Chondrocyte (in vitro differentiated cells): ENCODE results near the gene SRGN. TPM values are rescaled to one million over a fixed set of nuclear protein-coding genes. Genes with fewer than 3 reads are reported as not detected.

Experiments used
- DNase-seq: peaks from one replicate; pipeline ENCODE4 v3.0.0; 2021; ENCODE audit warnings: mixed read lengths, low spot score
- H3K27ac Mint-ChIP-seq: one replicate; pipeline ENCODE4 v1.8.0; 2021; ENCODE audit warnings: mild to moderate bottlenecking, moderate library complexity, mixed read lengths; ENCODE audit not compliant: unreplicated experiment
- H3K27me3 Mint-ChIP-seq: 2 replicates; pipeline ENCODE4 v1.8.0; 2021; ENCODE audit warnings: low read depth, mixed read lengths
- H3K36me3 Mint-ChIP-seq: 2 replicates; pipeline ENCODE4 v1.8.0; 2021; ENCODE audit warnings: low read depth, mixed read lengths
- H3K4me1 Mint-ChIP-seq: 2 replicates; pipeline ENCODE4 v1.8.0; 2021; ENCODE audit warnings: low read depth, mild to moderate bottlenecking, mixed read lengths
- H3K4me3 Mint-ChIP-seq: one replicate; pipeline ENCODE4 v1.8.0; 2021; ENCODE audit warnings: mild to moderate bottlenecking, moderate library complexity, mixed read lengths; ENCODE audit not compliant: unreplicated experiment
- H3K9me3 Mint-ChIP-seq: 2 replicates; pipeline ENCODE4 v1.8.0; 2021; ENCODE audit warnings: low read depth, mixed read lengths
- total RNA-seq: library from RNA; stranded (reverse); gene quantifications from 3 replicates; pipeline ENCODE4 v1.2.1, GENCODE V29; 2021
- TF ChIP-seq, protein P1 (sequence below): fragments of 200-600 bp; sonication (generic); IDR thresholded peaks from 2 replicates; pipeline ENCODE4 v1.5.0; 2021; ENCODE audit warnings: antibody characterized with exemption, mild to moderate bottlenecking, moderate library complexity

The SRGN gene
- total RNA-seq, 1 donor from 2014 or later: 16.0 TPM

DNA sequence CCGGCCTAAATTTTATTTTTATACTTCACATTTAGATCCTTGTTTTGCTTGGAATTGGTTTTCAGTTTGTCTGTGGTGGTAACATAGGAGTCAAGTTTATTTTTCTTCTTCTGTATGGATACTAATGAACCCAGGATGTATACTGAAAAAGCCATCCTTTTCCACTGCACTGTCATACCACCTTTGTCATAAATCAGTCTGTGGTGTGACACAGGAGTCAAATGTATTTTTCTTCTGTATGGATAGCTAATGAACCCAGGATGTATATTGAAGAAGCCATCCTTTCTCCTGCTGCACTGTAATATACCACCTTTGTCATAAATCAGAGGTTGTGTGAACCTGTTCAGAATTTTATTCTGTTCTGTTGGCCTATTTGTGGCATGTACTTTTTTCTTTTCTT is 57.4 kb downstream of the SRGN start:
- no peak overlapping the region for H3K4me3 Mint-ChIP-seq
- H3K27ac Mint-ChIP-seq: no peak overlapping the region
- H3K4me1 Mint-ChIP-seq: peaks cover 8% of the 10 kb centered on the region
- no peaks in the 10 kb centered on the region for H3K27me3 Mint-ChIP-seq
- TF ChIP-seq, protein P1, sequence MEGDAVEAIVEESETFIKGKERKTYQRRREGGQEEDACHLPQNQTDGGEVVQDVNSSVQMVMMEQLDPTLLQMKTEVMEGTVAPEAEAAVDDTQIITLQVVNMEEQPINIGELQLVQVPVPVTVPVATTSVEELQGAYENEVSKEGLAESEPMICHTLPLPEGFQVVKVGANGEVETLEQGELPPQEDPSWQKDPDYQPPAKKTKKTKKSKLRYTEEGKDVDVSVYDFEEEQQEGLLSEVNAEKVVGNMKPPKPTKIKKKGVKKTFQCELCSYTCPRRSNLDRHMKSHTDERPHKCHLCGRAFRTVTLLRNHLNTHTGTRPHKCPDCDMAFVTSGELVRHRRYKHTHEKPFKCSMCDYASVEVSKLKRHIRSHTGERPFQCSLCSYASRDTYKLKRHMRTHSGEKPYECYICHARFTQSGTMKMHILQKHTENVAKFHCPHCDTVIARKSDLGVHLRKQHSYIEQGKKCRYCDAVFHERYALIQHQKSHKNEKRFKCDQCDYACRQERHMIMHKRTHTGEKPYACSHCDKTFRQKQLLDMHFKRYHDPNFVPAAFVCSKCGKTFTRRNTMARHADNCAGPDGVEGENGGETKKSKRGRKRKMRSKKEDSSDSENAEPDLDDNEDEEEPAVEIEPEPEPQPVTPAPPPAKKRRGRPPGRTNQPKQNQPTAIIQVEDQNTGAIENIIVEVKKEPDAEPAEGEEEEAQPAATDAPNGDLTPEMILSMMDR: no peak
- H3K36me3 Mint-ChIP-seq: no peaks in the 10 kb centered on the region
- no peaks in the 10 kb centered on the region for H3K9me3 Mint-ChIP-seq
- no peak for DNase-seq

DNA sequence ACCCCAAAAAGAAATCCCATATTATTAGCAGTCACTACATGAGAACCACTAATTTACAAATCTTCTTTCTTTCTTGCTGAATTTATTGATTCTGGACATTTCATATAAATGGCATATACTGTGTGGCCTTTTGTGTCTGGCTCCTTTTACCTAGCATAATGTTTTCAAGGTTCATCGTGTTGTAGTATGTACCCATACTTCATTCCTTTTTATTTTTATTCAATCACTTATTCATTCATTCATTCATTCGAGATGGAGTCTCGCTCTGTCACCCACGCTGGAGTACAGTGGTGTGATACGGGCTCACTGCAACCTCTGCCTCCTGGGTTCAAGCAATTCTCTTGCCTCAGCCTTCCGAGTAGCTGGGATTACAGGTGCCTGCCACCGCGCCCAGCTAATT is 58.0 kb downstream of the SRGN start:
- DNase-seq: no peak
- no peaks in the 10 kb centered on the region for H3K36me3 Mint-ChIP-seq
- H3K4me3 Mint-ChIP-seq: no peak overlapping the region
- TF ChIP-seq, protein P1: no peak
- no peaks in the 10 kb centered on the region for H3K9me3 Mint-ChIP-seq
- H3K27me3 Mint-ChIP-seq: no peaks in the 10 kb centered on the region
- H3K27ac Mint-ChIP-seq: no peak overlapping the region
- peaks cover 8% of the 10 kb centered on the region for H3K4me1 Mint-ChIP-seq

DNA sequence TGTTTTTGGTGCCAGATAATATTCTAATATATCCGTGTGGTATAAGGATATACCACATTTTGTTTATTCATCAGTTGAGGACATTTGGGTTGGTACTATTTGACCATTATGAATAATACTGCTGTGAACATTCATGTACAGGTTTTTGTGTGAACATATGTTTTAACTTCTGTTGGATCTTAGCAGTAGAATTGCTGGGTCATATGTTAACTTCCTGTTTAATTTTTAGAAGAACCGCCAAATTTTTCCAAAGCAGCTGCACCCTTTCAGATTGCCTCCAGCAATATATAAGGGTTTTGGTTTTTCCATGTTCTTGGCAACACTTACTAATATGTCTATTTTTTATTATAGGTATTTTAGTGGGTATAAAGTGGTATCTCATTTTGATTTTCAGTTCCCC is 58.9 kb downstream of the SRGN start:
- H3K4me1 Mint-ChIP-seq: peaks cover 8% of the 10 kb centered on the region
- H3K27me3 Mint-ChIP-seq: no peaks in the 10 kb centered on the region
- H3K4me3 Mint-ChIP-seq: no peak overlapping the region
- H3K9me3 Mint-ChIP-seq: no peaks in the 10 kb centered on the region
- no peak overlapping the region for H3K27ac Mint-ChIP-seq
- no peaks in the 10 kb centered on the region for H3K36me3 Mint-ChIP-seq
- DNase-seq: no peak
- TF ChIP-seq, protein P1: no peak

DNA sequence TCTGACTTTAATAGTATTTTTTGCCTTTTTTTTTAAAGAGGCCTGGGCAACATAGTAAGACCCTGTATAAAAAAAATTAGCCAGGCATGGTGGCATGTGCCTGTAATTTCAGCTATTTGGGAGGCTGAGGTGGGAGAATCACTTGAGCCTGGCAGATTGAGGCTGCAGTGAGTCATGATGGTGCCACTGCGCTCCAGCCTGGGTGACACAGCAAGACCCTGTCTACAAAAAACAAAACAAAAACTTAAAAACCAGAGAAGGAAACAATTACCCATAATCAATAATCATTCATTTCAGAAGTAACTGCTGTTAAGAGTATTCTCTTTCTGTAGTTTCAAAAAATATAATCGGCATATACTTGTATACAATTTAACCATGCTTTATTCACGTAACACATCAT is 64.1 kb downstream of the SRGN start:
- no peaks in the 10 kb centered on the region for H3K9me3 Mint-ChIP-seq
- no peaks in the 10 kb centered on the region for H3K36me3 Mint-ChIP-seq
- H3K4me3 Mint-ChIP-seq: no peak overlapping the region
- TF ChIP-seq, protein P1: no peak
- H3K4me1 Mint-ChIP-seq: peaks cover 4% of the 10 kb centered on the region
- DNase-seq: no peak
- no peaks in the 10 kb centered on the region for H3K27me3 Mint-ChIP-seq
- peak overlapping the region; percentile 27 for H3K27ac Mint-ChIP-seq

DNA sequence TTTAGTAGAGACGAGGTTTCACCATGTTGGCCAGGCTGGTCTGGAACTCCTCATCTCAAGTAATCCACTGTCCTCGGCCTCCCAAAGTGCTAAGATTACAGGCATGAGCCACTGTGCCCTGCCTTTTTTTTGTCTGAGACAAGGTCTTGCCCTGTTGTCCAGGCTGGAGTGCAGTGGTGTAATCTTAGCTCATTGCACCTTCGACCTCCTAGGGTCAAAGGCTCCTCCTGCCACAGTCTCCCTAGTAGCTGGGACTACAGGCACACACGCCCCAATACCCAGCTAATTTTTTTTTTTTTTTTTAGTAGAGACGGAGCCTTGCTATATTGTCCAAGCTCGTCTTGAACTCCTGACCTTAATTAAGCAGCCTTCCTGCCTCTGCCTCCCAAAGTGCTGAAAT is 65.3 kb downstream of the SRGN start:
- Mint-ChIP-seq H3K9me3 (no peaks in the 10 kb centered on the region), H3K27ac (no peak overlapping the region), H3K36me3 (peaks cover under 1% of the 10 kb centered on the region), H3K27me3 (no peaks in the 10 kb centered on the region), H3K4me1 (no peaks in the 10 kb centered on the region), H3K4me3 (no peak overlapping the region)
- no peak for DNase-seq
- TF ChIP-seq, protein P1: no peak

Other genes starting within 250 kb of the SRGN start
- 34.7 to 37.9 TPM (median 35.9 TPM) in 3 replicates for gene DDX50, start 186.8 kb upstream of the SRGN start, total RNA-seq
- gene DDX21, start 131.9 kb upstream of the SRGN start, total RNA-seq: 52.9 to 58.5 TPM (median 55.8 TPM) in 3 replicates
- gene KIFBP, start 99.3 kb upstream of the SRGN start, total RNA-seq: 40.0 to 43.3 TPM (median 43.2 TPM) in 3 replicates
- gene VPS26A, start 36.1 kb downstream of the SRGN start, total RNA-seq: 51.7 to 66.3 TPM (median 61.6 TPM) in 3 replicates
- 24.1 to 28.6 TPM (median 27.4 TPM) in 3 replicates for gene SUPV3L1, start 92.1 kb downstream of the SRGN start, total RNA-seq
- gene HKDC1, start 132.2 kb downstream of the SRGN start, total RNA-seq: 0.24 to 4.0 TPM (median 3.8 TPM) in 3 replicates
- 95.5 to 110 TPM (median 103 TPM) in 3 replicates for gene HK1, start 190.4 kb downstream of the SRGN start, total RNA-seq